Germinal center (tissue), 1 donor: ENCODE results near the gene SMPD1.
A peak's percentile ranks its signal among the peaks of the same experiment; 100 is the strongest.
"Not testable (repeated sequence)": the region's sequence is repeated elsewhere in the genome, so short reads cannot be mapped to it uniquely, and the experiment has no call there.

Experiments
- DNase-seq: peaks from one replicate; pipeline ENCODE4 v3.0.0; 2012; ENCODE audit warnings: mixed read lengths, low spot score

The SMPD1 gene

GRCh38 chr11:6390718-6391469, 620 bp downstream of the SMPD1 start:
- DNase-seq = no peak

- DNase-seq = no peak
Observed at GRCh38 chr11:6391537-6392134, 1.4 kb downstream of the SMPD1 start.

GRCh38 chr11:6392251-6392650, 2.0 kb downstream of the SMPD1 start:
- DNase-seq = not testable (repeated sequence)

GRCh38 chr11:6393989-6394670, 3.9 kb downstream of the SMPD1 start:
- DNase-seq = no peak

GRCh38 chr11:6395470-6396060, 5.3 kb downstream of the SMPD1 start:
- DNase-seq = no peak

- no peak for DNase-seq
Observed at GRCh38 chr11:6397156-6397555, 6.9 kb downstream of the SMPD1 start.

GRCh38 chr11:6397636-6398035, 7.4 kb downstream of the SMPD1 start:
- DNase-seq = no peak

- no peak for DNase-seq
Observed at GRCh38 chr11:6400431-6401345, 10.4 kb downstream of the SMPD1 start.

GRCh38 chr11:6401464-6401863, 11.2 kb downstream of the SMPD1 start:
- DNase-seq = no peak

GRCh38 chr11:6402061-6402470, 11.8 kb downstream of the SMPD1 start:
- DNase-seq = no peak

GRCh38 chr11:6402561-6402981, 12.3 kb downstream of the SMPD1 start:
- peak; percentile 76 for DNase-seq

GRCh38 chr11:6403539-6403938, 13.3 kb downstream of the SMPD1 start:
- DNase-seq = no peak

GRCh38 chr11:6404342-6405051, 14.2 kb downstream of the SMPD1 start:
- no peak for DNase-seq

- DNase-seq = no peak
Observed at GRCh38 chr11:6405052-6405667, 14.9 kb downstream of the SMPD1 start.

- DNase-seq = no peak
Observed at GRCh38 chr11:6405846-6406245, 15.6 kb downstream of the SMPD1 start.

GRCh38 chr11:6406370-6406769, 16.1 kb downstream of the SMPD1 start:
- no peak for DNase-seq

GRCh38 chr11:6410695-6411430, 20.6 kb downstream of the SMPD1 start:
- DNase-seq = no peak

- DNase-seq = no peak
Observed at GRCh38 chr11:6411594-6412031, 21.3 kb downstream of the SMPD1 start.

GRCh38 chr11:6413791-6414201, 23.5 kb downstream of the SMPD1 start:
- no peak for DNase-seq

- DNase-seq = no peak
Observed at GRCh38 chr11:6414874-6415328, 24.6 kb downstream of the SMPD1 start.
